Measurements from ENCODE around the gene DPP6. TPM values are rescaled to one million over a fixed set of nuclear protein-coding genes. Genes with fewer than 3 reads are reported as not detected.

Gene DPP6
- under 0.01 TPM in 1 of 2 replicates, not detected in the other for total RNA-seq

GRCh38 chr7:154051643-154052529 lies at the start of gene DPP6:
Gene DPP6 (plus strand): TSS chr7:154052398.

All from myometrial cell (primary cell).